Purkinje cell (primary cell): ENCODE data around the gene OR4K2. TPM values are rescaled to one million over a fixed set of nuclear protein-coding genes. Genes with fewer than 3 reads are reported as not detected.

Experiments
- polyA plus RNA-seq: library from polyadenylated mRNA; unstranded; fragments of >200 nt; fragmentation: Nextera tagmentation; gene quantifications from 2 replicates; pipeline ENCODE4 v1.2.1, GENCODE V29; 2014

OR4K2 gene, protein sequence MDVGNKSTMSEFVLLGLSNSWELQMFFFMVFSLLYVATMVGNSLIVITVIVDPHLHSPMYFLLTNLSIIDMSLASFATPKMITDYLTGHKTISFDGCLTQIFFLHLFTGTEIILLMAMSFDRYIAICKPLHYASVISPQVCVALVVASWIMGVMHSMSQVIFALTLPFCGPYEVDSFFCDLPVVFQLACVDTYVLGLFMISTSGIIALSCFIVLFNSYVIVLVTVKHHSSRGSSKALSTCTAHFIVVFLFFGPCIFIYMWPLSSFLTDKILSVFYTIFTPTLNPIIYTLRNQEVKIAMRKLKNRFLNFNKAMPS
- polyA plus RNA-seq: not detected in 2 replicates

DNA sequence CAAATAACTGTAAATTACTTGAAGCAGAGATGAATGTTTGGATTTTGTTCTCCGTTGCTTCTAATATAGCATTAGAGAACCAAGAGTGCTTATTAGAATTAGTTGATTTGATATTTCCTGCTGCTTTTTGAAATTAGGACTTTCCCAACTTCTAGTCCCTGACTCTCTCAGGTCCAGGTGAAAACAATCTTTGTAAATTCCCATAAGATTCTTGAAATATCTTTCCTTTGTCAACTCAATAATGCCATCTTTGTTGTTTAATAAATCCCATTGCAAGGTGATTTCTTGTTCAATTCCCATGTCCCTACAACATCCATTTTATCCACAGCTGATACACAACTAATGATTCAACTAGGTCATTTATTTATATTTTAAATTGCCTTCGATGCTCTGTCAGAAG is at the start of gene OR4K2:
OR4K2 (plus strand) TSS at position 301 of the 400 bp plus-strand sequence. CDS start 1,126 bp downstream, outside the sequence.

DNA sequence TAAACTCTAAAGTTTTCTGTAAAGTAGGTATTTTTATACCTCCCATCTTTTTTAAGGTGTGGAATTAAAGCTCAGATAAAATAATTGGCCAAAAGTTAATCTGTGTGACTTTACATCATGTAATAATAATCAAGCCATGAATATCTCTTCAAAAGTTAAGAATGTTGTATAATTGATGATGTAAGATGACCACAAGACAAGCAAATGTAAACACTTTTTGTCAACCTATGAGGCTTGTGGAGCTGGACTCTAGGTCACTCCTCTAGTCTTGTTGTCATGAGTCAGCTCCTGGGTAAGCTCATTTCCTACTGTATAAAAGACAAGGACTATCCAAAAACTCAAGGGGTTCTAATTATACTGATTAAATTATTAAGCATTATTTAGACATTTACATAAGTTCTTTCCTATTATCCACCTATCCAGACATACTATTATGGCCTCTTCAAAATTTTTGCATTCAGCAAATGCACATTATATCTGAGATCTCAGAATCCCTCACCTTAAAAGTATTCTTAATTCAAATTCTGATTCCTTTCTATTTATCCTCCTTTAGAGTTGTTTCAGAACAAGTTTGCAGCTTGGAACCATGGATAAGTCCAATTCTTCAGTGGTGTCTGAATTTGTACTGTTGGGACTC is 45.2 kb downstream of the OR4K2 start, which contains the start of gene OR4K5:
OR4K5 (plus strand) TSS at position 587 of the 637 bp plus-strand sequence; CDS start at position 587, 0 bp downstream.

DNA sequence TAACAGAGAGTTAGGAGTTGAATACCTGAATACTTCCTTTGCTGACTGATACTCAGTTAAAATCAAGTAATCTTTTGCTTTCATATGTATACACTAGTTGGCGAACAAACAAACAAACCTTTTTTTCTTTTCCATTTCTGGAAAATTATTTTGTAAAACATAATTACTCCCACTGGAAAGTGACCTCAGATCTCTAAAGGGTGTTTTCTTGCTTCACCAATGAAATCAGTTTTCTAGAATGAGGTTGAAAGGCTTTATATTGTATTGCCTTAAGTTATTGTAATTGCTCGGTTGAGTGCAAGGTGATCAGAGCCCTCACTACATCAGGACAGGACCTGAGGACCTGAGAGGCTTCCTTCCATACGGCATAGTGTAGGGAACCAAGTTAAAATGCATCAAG is 55.7 kb downstream of the OR4K2 start, which contains the start of gene OR4K1:
OR4K1 (plus strand) TSS at position 301 of the 400 bp plus-strand sequence. CDS start 4,750 bp downstream, outside the sequence.

Other genes with a start within 250 kb of the OR4K2 start
- gene OR11H2, start 161.3 kb upstream of the OR4K2 start, polyA plus RNA-seq: not detected in 2 replicates
- gene OR4Q3, start 131.6 kb upstream of the OR4K2 start, polyA plus RNA-seq: not detected in 2 replicates
- not detected in 2 replicates for gene OR4M1, start 101.6 kb upstream of the OR4K2 start, polyA plus RNA-seq
- gene OR4N2, start 71.4 kb upstream of the OR4K2 start, polyA plus RNA-seq: not detected in 2 replicates
- gene OR4K5, start 45.5 kb downstream of the OR4K2 start, polyA plus RNA-seq: not detected in 2 replicates
- gene OR4K1, start 55.8 kb downstream of the OR4K2 start, polyA plus RNA-seq: not detected in 2 replicates
- gene OR4K15, start 100.4 kb downstream of the OR4K2 start, polyA plus RNA-seq: not detected in 2 replicates
- gene OR4Q2, start 127.0 kb downstream of the OR4K2 start, polyA plus RNA-seq: not detected in 2 replicates
- not detected in 2 replicates for gene OR4K14, start 144.2 kb downstream of the OR4K2 start, polyA plus RNA-seq
- gene OR4K13, start 160.9 kb downstream of the OR4K2 start, polyA plus RNA-seq: not detected in 2 replicates
- gene OR4L1, start 184.9 kb downstream of the OR4K2 start, polyA plus RNA-seq: not detected in 2 replicates
- not detected in 2 replicates for gene OR4K17, start 235.6 kb downstream of the OR4K2 start, polyA plus RNA-seq